ENCODE results near the gene ACSF3.

Gene ACSF3

GRCh38 chr16:89142474-89143195 lies 49.0 kb downstream of the ACSF3 start:
- no peak for DNase-seq (ENCODE audit: low read depth in 3 of 3, low spot score in 1 of 3)

- DNase-seq (ENCODE audit: low read depth in 3 of 3, low spot score in 1 of 3): no peak
Measured at GRCh38 chr16:89143201-89143741, 49.6 kb downstream of the ACSF3 start.

DNA sequence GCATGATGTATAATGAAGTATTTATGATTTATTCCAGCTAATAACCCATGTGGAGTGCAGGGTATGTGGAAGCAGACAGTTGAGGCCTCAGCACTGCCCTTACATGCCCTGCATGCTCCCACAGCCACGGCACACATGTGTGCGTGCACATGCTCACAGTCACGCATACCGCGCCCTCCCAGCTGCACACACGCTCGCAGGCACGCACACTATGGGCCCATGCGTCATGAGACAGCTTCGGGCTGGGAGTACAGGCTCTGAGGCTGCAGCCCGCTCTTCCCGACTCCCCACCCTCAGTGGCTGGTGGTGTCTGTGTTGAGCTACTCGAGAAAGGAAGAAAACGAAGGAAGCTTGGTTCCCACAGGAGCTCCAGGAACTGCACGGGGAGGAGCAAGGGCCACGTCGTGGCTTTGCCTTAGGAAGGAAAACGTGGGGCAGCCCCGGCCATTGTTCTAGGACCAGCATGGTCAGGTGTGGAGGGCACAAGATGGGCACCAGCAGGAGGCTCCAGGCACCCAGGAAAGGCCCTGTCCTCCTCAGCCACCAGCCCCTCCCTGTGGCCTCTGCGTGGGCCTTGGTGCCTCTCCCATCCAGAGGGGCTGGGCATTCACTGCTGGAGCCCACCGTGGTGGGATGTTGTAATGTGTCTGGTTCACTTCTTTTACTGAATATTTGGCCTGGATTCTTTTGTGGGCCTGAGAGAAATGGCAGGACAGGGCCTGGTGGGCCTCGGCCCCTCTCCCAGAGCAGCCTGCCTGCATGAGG lies 50.4 kb downstream of the ACSF3 start:
- DNase-seq (ENCODE audit: low read depth in 3 of 3, low spot score in 1 of 3): no peak

DNA sequence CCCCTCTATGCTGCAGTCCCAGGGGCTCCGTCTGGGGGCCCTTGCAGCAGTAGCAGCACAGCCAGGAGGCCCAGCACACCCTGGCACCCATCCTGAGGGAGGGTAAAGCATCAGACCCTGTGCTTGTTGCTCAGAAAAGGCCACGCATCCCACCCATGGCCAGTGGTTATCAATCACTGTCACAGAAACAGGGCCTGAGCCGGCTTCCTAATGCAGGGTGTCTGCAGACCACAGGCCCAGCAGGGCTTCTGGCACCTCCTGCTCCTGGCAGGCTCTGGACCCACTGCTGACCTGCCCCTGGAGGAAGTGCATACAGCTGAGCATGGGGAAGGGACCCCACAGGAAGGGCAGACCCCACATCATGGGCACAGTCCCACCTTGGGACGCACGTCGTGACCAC lies 51.0 kb downstream of the ACSF3 start:
- DNase-seq (ENCODE audit: low read depth in 3 of 3, low spot score in 1 of 3): no peak

DNA sequence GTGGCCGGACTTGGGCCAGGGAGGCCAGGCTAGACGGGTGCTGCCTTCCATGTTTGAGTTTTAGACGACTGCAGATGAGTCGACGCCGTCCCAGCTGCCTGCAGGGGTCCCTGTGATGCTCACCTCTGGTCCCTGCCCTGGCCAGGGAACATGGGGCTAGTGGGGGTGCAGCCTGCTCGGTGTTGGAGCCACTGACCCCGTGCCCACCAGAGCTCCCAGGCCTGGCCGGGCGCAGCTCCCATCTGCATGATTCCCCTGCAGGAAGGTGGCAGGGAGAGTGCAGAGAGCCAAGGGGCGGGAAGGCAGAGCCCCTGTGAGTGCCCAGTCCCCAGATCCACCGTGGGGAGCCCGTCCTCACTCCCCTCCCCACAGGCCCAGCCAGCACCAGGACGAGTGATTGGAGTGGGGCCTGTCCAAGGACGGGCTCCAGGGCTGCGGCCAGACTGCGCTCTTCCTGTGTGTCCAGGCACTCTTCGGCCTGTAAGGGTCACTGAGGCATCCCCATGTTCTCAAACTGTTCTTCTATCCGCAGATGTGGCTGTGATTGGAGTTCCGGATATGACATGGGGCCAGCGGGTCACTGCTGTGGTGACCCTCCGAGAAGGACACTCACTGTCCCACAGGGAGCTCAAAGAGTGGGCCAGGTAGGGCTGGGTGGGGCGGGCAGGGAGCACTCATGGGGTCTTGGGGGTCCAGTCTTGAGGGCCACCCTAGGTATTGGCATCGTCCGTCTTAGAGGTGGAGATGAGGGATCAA lies 51.9 kb downstream of the ACSF3 start:
- DNase-seq (ENCODE audit: low read depth in 3 of 3, low spot score in 1 of 3): no peak

- DNase-seq (ENCODE audit: low read depth in 3 of 3, low spot score in 1 of 3): no peak
Measured at GRCh38 chr16:89146211-89147005, 52.8 kb downstream of the ACSF3 start.

DNA sequence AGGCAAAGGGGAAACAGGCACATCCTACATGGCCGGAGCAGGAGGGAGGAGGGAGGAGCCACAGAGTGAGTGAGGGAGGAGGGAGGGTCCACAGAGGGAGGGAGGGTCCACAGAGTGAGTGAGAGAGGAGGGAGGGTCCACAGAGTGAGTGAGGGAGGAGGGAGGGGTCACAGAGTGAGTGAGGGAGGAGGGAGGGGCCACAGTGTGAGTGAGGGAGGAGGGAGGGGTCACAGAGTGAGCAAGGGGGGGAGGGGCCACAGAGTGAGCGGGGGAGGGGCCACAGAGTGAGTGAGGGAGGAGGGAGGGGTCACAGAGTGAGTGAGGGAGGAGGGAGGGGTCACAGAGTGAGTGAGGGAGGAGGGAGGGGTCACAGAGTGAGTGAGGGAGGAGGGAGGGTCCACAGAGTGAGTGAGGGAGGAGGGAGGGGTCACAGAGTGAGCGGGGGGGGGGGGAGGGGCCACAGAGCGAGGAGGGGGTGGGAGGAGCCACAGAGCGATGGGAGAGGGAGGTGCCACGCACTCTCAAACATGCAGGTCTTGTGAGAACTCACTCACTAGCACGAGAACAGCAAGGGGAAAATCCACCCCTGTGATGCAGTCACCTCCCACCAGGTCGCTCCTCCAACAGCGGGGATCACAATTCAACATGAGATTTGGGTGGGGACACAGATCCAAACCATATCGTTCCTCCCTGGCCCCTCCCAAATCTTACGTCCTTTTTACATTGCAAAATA lies 53.6 kb downstream of the ACSF3 start:
- no peak for DNase-seq (ENCODE audit: low read depth in 3 of 3, low spot score in 1 of 3)

- no peak for DNase-seq (ENCODE audit: low read depth in 3 of 3, low spot score in 1 of 3)
Measured at GRCh38 chr16:89149386-89149785, 55.7 kb downstream of the ACSF3 start.

DNA sequence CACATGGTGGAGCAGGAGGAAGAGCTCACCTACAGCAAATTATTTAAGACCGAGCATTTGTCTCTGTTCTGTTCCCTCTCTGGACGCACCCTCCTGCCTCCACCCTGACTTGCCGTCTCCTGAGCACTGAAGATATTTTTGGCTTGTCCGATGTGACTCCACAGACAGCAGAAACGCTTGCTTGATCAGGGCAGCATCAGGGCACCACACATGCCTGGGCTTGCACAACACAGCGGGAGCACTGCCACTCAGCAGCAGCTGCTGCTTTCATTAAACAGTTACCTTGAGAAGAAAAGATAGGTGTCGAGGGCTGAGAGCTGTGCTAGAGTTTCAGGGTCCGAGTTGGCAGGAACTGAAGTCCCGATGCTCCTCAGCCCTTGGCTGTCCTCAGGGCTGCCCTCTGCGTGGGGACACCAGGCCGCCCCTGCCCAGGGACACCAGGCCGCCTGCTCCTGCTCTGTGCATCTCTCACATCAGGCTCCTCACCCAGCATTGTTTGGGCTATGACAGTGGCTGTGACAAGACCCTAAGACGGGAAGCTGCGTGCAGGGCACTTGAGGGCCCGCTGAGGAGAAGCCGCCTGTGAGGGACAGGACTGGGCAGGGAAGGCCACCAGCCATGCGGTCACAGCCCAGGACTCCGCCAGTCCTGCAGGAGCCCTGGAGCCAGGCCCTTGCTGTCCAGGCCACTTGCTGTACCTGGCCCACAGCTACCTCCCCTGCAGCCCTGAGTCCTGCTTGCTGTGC lies 56.6 kb downstream of the ACSF3 start:
- DNase-seq (ENCODE audit: low read depth in 3 of 3, low spot score in 1 of 3): no peak

DNA sequence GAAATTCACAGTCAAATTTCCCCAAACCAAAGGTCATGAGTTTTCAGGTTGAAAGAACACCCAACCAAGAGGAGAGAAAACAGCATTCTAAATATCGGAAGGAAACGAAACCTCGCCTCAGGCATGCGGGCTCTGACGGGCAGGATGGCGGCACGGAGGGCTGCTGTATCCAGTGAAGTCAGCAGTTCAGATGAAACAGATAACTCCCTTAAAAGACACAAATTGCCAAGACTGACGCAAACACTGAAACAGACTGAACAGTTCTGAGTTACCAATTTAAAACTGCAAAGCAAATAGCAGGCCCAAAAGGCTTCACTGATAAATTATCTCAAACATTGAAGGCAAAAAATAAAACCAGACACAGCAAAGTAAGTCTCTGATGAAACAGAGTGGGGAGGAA lies 57.3 kb downstream of the ACSF3 start:
- no peak for DNase-seq (ENCODE audit: low read depth in 3 of 3, low spot score in 1 of 3)

GRCh38 chr16:89152831-89153700 lies 59.4 kb downstream of the ACSF3 start:
- no peak for DNase-seq (ENCODE audit: low read depth in 3 of 3, low spot score in 1 of 3)

- DNase-seq (ENCODE audit: low read depth in 3 of 3, low spot score in 1 of 3): no peak
Measured at GRCh38 chr16:89153848-89154271, 60.2 kb downstream of the ACSF3 start.

- no peak for DNase-seq (ENCODE audit: low read depth in 3 of 3, low spot score in 1 of 3)
Measured at GRCh38 chr16:89154390-89155183, 60.9 kb downstream of the ACSF3 start.

GRCh38 chr16:89155184-89155679 lies 61.6 kb downstream of the ACSF3 start:
- DNase-seq (ENCODE audit: low read depth in 3 of 3, low spot score in 1 of 3): no peak

DNA sequence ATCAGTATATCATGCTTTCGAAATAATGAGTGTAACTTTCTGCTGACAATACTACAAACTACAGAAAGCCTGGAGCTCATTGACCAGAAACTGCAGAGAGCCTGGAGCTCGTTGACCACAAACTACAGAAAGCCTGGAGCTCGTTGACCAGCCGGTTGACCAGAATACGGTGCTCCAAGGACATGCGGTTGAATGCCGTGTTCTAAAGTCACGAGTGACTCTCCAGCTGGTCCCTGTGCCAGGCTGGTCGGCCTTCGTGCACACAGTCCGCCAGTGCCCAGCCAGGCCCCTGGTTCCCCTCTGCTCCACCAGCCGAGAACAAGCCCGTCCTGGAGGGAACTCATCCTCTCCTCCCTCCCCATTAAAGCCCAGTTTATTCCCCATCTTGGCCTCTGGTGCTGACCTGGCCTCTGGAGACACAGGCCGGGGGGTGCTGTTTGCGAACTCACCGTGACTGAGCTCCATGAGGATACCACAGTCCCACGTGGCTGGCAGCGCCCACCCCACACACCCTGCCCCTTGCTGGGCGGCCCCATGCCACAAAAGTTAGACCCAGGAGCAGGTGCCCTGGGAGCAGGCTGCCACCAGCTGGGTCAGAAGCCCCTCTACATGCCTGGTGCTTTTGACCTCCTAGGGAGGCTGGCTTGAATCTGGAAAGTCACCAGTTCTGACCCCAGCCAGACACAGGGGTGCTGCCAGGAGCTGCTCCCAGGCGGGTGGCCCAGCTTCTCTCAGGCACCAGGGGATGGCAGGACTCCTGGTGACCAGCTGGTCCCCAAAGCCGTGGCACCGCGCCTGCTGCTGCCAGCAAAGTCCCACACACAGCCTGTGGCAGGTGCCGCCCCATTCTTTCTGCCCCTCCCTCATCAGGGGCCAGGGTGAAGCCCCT lies 62.4 kb downstream of the ACSF3 start:
- no peak for DNase-seq (ENCODE audit: low read depth in 3 of 3, low spot score in 1 of 3)
